GM12892 (cell line): ENCODE results near the gene NAA11.

Experiments used
- POLR2A ChIP-seq: IDR thresholded peaks from 2 replicates; pipeline ENCODE4 v1.6.1; 2011; ENCODE audit warnings: low read depth, low read length, control low read depth
- POLR2AphosphoS5 ChIP-seq: IDR thresholded peaks from 2 replicates; pipeline ENCODE4 v1.6.1; 2011; ENCODE audit warnings: low read depth, low read length, control low read depth

DNA sequence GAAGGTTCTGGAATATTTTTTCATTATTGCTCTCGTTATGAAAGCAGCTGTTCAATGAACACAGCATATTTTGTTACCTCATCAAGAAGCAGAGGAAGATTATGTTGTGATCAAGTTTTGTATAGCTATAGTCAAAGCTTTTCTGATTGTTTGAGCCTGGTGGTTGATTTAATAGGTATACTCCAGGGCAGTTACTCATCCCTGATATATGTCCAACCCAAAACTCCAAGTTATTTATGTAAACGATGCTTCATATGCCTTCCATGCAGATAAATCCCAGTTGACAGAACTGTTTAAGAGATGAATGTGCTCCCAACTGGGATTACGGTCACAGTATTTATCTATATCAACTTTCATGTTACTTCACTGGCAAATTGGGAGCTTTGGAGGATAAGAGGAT lies 19.1 kb downstream of the NAA11 start:
- TF ChIP-seq POLR2A (no peak), POLR2AphosphoS5 (no peak)
